DOHH2 (cell line): ENCODE measurements around the gene FOXD2.

ENCODE experiments used
- H3F3A ChIP-seq: fragments of 200-600 bp; sonication (generic), shearing (Covaris generic); 2 replicates; pipeline ENCODE4 v1.6.0; 2016; ENCODE audit warnings: antibody characterized with exemption, mild to moderate bottlenecking; ENCODE audit not compliant: control insufficient read depth, insufficient read depth
- H3K27ac ChIP-seq: fragments of 200-600 bp; sonication (generic); 2 replicates; pipeline ENCODE4 v1.5.1; 2014; ENCODE audit warnings: low read depth, mild to moderate bottlenecking, low read length, moderate library complexity
- H3K27me3 ChIP-seq: fragments of 200-600 bp; sonication (generic); 2 replicates; pipeline ENCODE4 v1.6.1; 2014; ENCODE audit warnings: mild to moderate bottlenecking, low read length, mixed read lengths; ENCODE audit not compliant: control insufficient read depth
- H3K36me3 ChIP-seq: fragments of 200-600 bp; sonication (generic); 2 replicates; pipeline ENCODE4 v1.6.1; 2014; ENCODE audit warnings: mild to moderate bottlenecking, low read length, moderate library complexity, mixed read lengths; ENCODE audit not compliant: control insufficient read depth
- H3K4me1 ChIP-seq: fragments of 200-600 bp; sonication (generic); 2 replicates; pipeline ENCODE4 v1.6.1; 2014; ENCODE audit warnings: mild to moderate bottlenecking, low read length, mixed read lengths; ENCODE audit not compliant: control insufficient read depth
- H3K4me2 ChIP-seq: fragments of 200-600 bp; sonication (generic); 2 replicates; pipeline ENCODE4 v1.6.0; 2014; ENCODE audit warnings: mild to moderate bottlenecking, low read length, moderate library complexity
- H3K4me3 ChIP-seq: fragments of 200-600 bp; sonication (generic); 2 replicates; pipeline ENCODE4 v1.5.1; 2014; ENCODE audit warnings: mild to moderate bottlenecking, low read length, mixed read lengths
- H3K79me2 ChIP-seq: fragments of 200-600 bp; sonication (generic); 2 replicates; pipeline ENCODE4 v1.6.1; 2014; ENCODE audit warnings: mild to moderate bottlenecking, low read length, mixed read lengths; ENCODE audit not compliant: control insufficient read depth
- H3K9me2 ChIP-seq: fragments of 200-600 bp; sonication (generic); replicated peaks from 2 replicates; pipeline ENCODE4 v1.6.1; 2014; ENCODE audit warnings: mild to moderate bottlenecking, low read length, mixed read lengths; ENCODE audit not compliant: control insufficient read depth
- H3K9me3 ChIP-seq: fragments of 200-600 bp; sonication (generic); 2 replicates; pipeline ENCODE4 v1.6.1; 2014; ENCODE audit warnings: antibody characterized with exemption, low read length, mixed read lengths; ENCODE audit not compliant: control insufficient read depth, insufficient read depth
- H4K20me1 ChIP-seq: fragments of 200-600 bp; sonication (generic); 2 replicates; pipeline ENCODE4 v1.6.0; 2014; ENCODE audit warnings: low read depth, mild to moderate bottlenecking, antibody characterized with exemption, low read length, moderate library complexity; ENCODE audit not compliant: control insufficient read depth, insufficient read depth
- CTCF ChIP-seq: fragments of 200-600 bp; sonication (generic); IDR thresholded peaks from one replicate; pipeline ENCODE4 v1.5.1; 2014; ENCODE audit warnings: antibody characterized with exemption, mild to moderate bottlenecking, low read depth, low read length; ENCODE audit not compliant: poor library complexity, severe bottlenecking
- EZH2phosphoT487 ChIP-seq: fragments of 200-600 bp; sonication (generic); IDR thresholded peaks from 2 replicates; pipeline ENCODE4 v1.6.1; 2017; ENCODE audit warnings: borderline replicate concordance, mild to moderate bottlenecking, antibody characterized with exemption, low read length, moderate library complexity, mixed read lengths

Gene FOXD2

DNA sequence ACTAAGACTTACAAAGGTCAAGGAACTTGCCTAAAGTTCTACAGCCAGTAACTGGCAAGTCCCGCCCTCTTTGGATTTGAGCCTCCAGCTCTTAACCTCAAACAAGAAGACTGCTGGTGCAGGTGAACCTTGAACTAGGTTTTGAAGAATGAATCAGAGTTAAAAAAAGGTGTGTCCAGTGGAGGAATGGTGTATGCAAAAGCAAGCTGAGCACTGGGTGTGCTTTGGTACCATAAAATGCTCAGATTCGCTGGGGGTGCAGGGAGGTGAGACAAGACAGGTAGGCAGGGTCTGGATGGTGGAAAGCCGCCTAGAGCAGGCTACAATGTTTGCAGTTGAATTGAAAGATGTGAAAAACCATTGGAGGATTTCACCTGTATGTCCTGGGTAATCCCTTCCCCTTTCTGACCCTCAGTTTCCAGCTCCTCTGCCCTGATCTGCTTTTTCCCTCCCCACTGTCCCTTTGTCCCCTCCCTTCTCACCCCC is 39.8 kb downstream of the FOXD2 start:
- no peak overlapping the region for H3K4me2 ChIP-seq
- H3K4me1 ChIP-seq = no peaks in the 10 kb centered on the region
- no peak overlapping the region for H3K4me3 ChIP-seq
- H3K27ac ChIP-seq = no peak overlapping the region
- no peaks in the 10 kb centered on the region for H3K79me2 ChIP-seq
- no peaks in the 10 kb centered on the region for H3K9me2 ChIP-seq
- peaks cover 14% of the 10 kb centered on the region; the same call in 1 of the 2 replicates for H3K27me3 ChIP-seq
- no peaks in the 10 kb centered on the region for H3K36me3 ChIP-seq
- TF ChIP-seq EZH2phosphoT487 (no peak), CTCF (no peak)
- no peaks in the 10 kb centered on the region for H4K20me1 ChIP-seq
- no peaks in the 10 kb centered on the region for H3F3A ChIP-seq
- H3K9me3 ChIP-seq = no peaks in the 10 kb centered on the region

GRCh38 chr1:47478090-47478489 is 40.2 kb downstream of the FOXD2 start:
- Histone ChIP-seq H3K27ac (no peak overlapping the region), H3K27me3 (peaks cover 14% of the 10 kb centered on the region; the same call in 1 of the 2 replicates), H3K4me2 (no peak overlapping the region), H4K20me1 (no peaks in the 10 kb centered on the region), H3F3A (no peaks in the 10 kb centered on the region), H3K36me3 (no peaks in the 10 kb centered on the region), H3K9me3 (no peaks in the 10 kb centered on the region), H3K79me2 (no peaks in the 10 kb centered on the region), H3K9me2 (no peaks in the 10 kb centered on the region), H3K4me3 (no peak overlapping the region), H3K4me1 (no peaks in the 10 kb centered on the region)
- TF ChIP-seq EZH2phosphoT487 (no peak), CTCF (no peak)

DNA sequence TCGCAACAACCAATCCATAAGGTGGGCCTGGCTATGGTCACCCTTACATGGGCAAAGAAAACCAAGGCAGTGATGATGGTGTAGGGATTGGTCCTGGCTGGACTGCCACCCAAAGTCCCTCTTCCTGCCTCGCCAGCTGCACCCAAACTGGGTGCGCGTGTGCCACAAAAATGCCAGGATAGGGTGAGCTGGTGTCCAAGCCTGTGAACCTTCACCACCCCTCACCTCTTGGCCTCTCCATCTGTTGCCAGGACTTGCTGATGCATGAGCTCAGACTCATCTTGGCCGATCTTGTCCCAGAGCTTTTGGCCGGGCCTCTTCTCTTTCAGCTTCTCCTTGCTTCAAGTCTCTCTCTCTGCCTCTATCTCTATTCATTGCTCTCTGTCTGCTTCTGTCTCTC is 41.8 kb downstream of the FOXD2 start:
- Histone ChIP-seq H3K27ac (no peak overlapping the region), H3K79me2 (no peaks in the 10 kb centered on the region), H3K9me2 (no peaks in the 10 kb centered on the region), H3K4me3 (no peak overlapping the region), H4K20me1 (no peaks in the 10 kb centered on the region), H3K27me3 (peaks cover 14% of the 10 kb centered on the region; the same call in 1 of the 2 replicates), H3K9me3 (no peaks in the 10 kb centered on the region), H3K36me3 (no peaks in the 10 kb centered on the region), H3F3A (no peaks in the 10 kb centered on the region), H3K4me1 (no peaks in the 10 kb centered on the region), H3K4me2 (no peak overlapping the region)
- TF ChIP-seq CTCF = no peak
- no peak for TF ChIP-seq EZH2phosphoT487
